H9 (cell line): ENCODE measurements around the gene PPARG. TPM values are rescaled to one million over a fixed set of nuclear protein-coding genes. Genes with fewer than 3 reads are reported as not detected.

Experiments used
- DNase-seq: peaks from one replicate; pipeline ENCODE4 v3.0.0-alpha.2; 2017
- H2AFZ ChIP-seq: one replicate; pipeline ENCODE4 v1.6.1; 2013; ENCODE audit warnings: mild to moderate bottlenecking, low read length, control low read depth, moderate library complexity
- H2AK5ac ChIP-seq: 2 replicates; pipeline ENCODE4 v1.6.1; 2013; ENCODE audit warnings: low read length, control low read depth, mixed read lengths; ENCODE audit not compliant: insufficient read length
- H2BK120ac ChIP-seq: one replicate; pipeline ENCODE4 v1.6.1; 2013; ENCODE audit warnings: low read depth, mild to moderate bottlenecking, low read length, control low read depth, inconsistent platforms; ENCODE audit not compliant: poor library complexity, severe bottlenecking
- H2BK12ac ChIP-seq: 2 replicates; pipeline ENCODE4 v1.6.1; 2013; ENCODE audit warnings: low read length, control low read depth, mixed read lengths, low read depth; ENCODE audit not compliant: insufficient read length
- H2BK15ac ChIP-seq: 2 replicates; pipeline ENCODE4 v1.6.1; 2013; ENCODE audit warnings: low read depth, low read length, control low read depth
- H2BK20ac ChIP-seq: one replicate; pipeline ENCODE4 v1.6.1; 2013; ENCODE audit warnings: low read depth, mild to moderate bottlenecking, low read length, control low read depth, inconsistent platforms; ENCODE audit not compliant: poor library complexity, severe bottlenecking
- H2BK5ac ChIP-seq: 2 replicates; pipeline ENCODE4 v1.6.1; 2013; ENCODE audit warnings: low read length, control low read depth, mixed read lengths; ENCODE audit not compliant: insufficient read length
- H3K14ac ChIP-seq: 2 replicates; pipeline ENCODE4 v1.6.1; 2013; ENCODE audit warnings: low read length, control low read depth; ENCODE audit not compliant: insufficient read depth
- H3K18ac ChIP-seq: 2 replicates; pipeline ENCODE4 v1.6.1; 2013; ENCODE audit warnings: low read depth, mild to moderate bottlenecking, mixed read lengths, low read length, control low read depth; ENCODE audit not compliant: insufficient read length
- H3K23ac ChIP-seq: 2 replicates; pipeline ENCODE4 v1.6.1; 2013; ENCODE audit warnings: low read length, control low read depth, mixed read lengths, low read depth; ENCODE audit not compliant: insufficient read length
- H3K23me2 ChIP-seq: 2 replicates; pipeline ENCODE4 v1.6.1; 2013; ENCODE audit warnings: low read depth, mild to moderate bottlenecking, mixed read lengths, low read length, control low read depth; ENCODE audit not compliant: insufficient read length, poor library complexity, severe bottlenecking
- H3K27ac ChIP-seq: 2 replicates; pipeline ENCODE4 v1.5.1; 2013; ENCODE audit warnings: low read length, control low read depth, mixed read lengths, low read depth; ENCODE audit not compliant: insufficient read length
- H3K27me3 ChIP-seq: 2 replicates; pipeline ENCODE4 v1.6.1; 2013; ENCODE audit warnings: low read length, control low read depth, inconsistent platforms; ENCODE audit not compliant: insufficient read depth
- H3K4ac ChIP-seq: 2 replicates; pipeline ENCODE4 v1.6.1; 2013; ENCODE audit warnings: low read depth, mild to moderate bottlenecking, control low read depth, inconsistent platforms, low read length, moderate library complexity
- H3K4me1 ChIP-seq: 2 replicates; pipeline ENCODE4 v1.6.1; 2013; ENCODE audit warnings: low read length, control low read depth, inconsistent platforms; ENCODE audit not compliant: insufficient read depth
- H3K4me2 ChIP-seq: 2 replicates; pipeline ENCODE4 v1.6.1; 2013; ENCODE audit warnings: low read length, control low read depth, mixed read lengths; ENCODE audit not compliant: insufficient read length, insufficient read depth
- H3K56ac ChIP-seq: 2 replicates; pipeline ENCODE4 v1.6.1; 2013; ENCODE audit warnings: low read depth, mild to moderate bottlenecking, mixed read lengths, low read length, control low read depth; ENCODE audit not compliant: insufficient read length
- H3K79me1 ChIP-seq: 2 replicates; pipeline ENCODE4 v1.6.1; 2013; ENCODE audit warnings: low read depth, mild to moderate bottlenecking, moderate library complexity, low read length, control low read depth, inconsistent platforms; ENCODE audit not compliant: insufficient read depth, poor library complexity, severe bottlenecking
- H3K79me2 ChIP-seq: 2 replicates; pipeline ENCODE4 v1.6.1; 2013; ENCODE audit warnings: low read length, control low read depth, inconsistent platforms; ENCODE audit not compliant: insufficient read depth
- H3K9ac ChIP-seq: 2 replicates; pipeline ENCODE4 v1.6.1; 2013; ENCODE audit warnings: low read length, control low read depth, mixed read lengths; ENCODE audit not compliant: insufficient read length; ENCODE audit errors: extremely low read depth
- H3K9me3 ChIP-seq: one replicate; pipeline ENCODE4 v1.6.1; 2013; ENCODE audit warnings: low read depth, low read length, inconsistent platforms; ENCODE audit not compliant: control insufficient read depth
- H3T11ph ChIP-seq: one replicate; pipeline ENCODE4 v1.6.1; 2013; ENCODE audit warnings: mild to moderate bottlenecking, low read length, control low read depth, inconsistent platforms
- H4K20me1 ChIP-seq: one replicate; pipeline ENCODE4 v1.6.1; 2013; ENCODE audit not compliant: control insufficient read depth, insufficient read length, insufficient read depth
- H4K5ac ChIP-seq: 2 replicates; pipeline ENCODE4 v1.6.1; 2013; ENCODE audit warnings: low read depth, mild to moderate bottlenecking, mixed read lengths, low read length, control low read depth; ENCODE audit not compliant: insufficient read length
- H4K8ac ChIP-seq: replicated peaks from 2 replicates; pipeline ENCODE4 v1.6.1; 2013; ENCODE audit warnings: low read length, control low read depth, mixed read lengths, low read depth; ENCODE audit not compliant: insufficient read length
- H4K91ac ChIP-seq: 2 replicates; pipeline ENCODE4 v1.6.1; 2013; ENCODE audit warnings: low read depth, mild to moderate bottlenecking, moderate library complexity, mixed read lengths, low read length, control low read depth; ENCODE audit not compliant: insufficient read length
- H3K27ac Mint-ChIP-seq, 3 experiments: 2 replicates in 2 of 3; 3 replicates in 1 of 3; pipeline ENCODE4 v1.8.0; 2020 to 2021; ENCODE audit warnings: mixed read lengths in 3 of 3, mild to moderate bottlenecking in 1 of 3, moderate library complexity in 1 of 3
- H3K27me3 Mint-ChIP-seq: 2 replicates; pipeline ENCODE4 v1.8.0; 2021; ENCODE audit warnings: low read depth, mild to moderate bottlenecking, moderate library complexity, mixed read lengths
- H3K36me3 Mint-ChIP-seq, 3 experiments: 2 replicates in 2 of 3; 3 replicates in 1 of 3; pipeline ENCODE4 v1.8.0; 2020 to 2021; ENCODE audit warnings: low read depth in 3 of 3, mixed read lengths in 3 of 3; ENCODE audit not compliant: insufficient read depth in 1 of 3
- H3K4me1 Mint-ChIP-seq, 2 experiments: 2 replicates each; pipeline ENCODE4 v1.8.0; 2020; ENCODE audit warnings: mixed read lengths in 2 of 2
- H3K4me3 Mint-ChIP-seq, 2 experiments: 2 replicates in 1 of 2; 3 replicates in 1 of 2; pipeline ENCODE4 v1.8.0; 2020 to 2021; ENCODE audit warnings: mild to moderate bottlenecking in 2 of 2, mixed read lengths in 2 of 2, moderate library complexity in 1 of 2
- H3K9me3 Mint-ChIP-seq, 2 experiments: 2 replicates in 1 of 2; 3 replicates in 1 of 2; pipeline ENCODE4 v1.8.0; 2020; ENCODE audit warnings: mild to moderate bottlenecking in 2 of 2, mixed read lengths in 2 of 2, moderate library complexity in 1 of 2
- CTCF ChIP-seq: fragments of 200-600 bp; sonication (generic); conservative IDR thresholded peaks from 3 replicates; pipeline ENCODE4 v1.8.0; 2021; ENCODE audit warnings: antibody characterized with exemption, mild to moderate bottlenecking
- WGBS: extraction: QIAGEN DNeasy Blood & Tissue Kit; methylation state at CpG from one replicate; pipeline ENCODE4 v1.1.7; 2013; ENCODE audit warnings: missing lambda C conversion rate, low lambda C conversion rate, mixed read lengths; ENCODE audit not compliant: insufficient read length; ENCODE audit errors: extremely low coverage; 5-methylcytosine and 5-hydroxymethylcytosine counted together
- total RNA-seq: library from RNA; stranded (reverse); gene quantifications from 2 replicates; pipeline ENCODE4 v1.2.1, GENCODE V29; 2021

PPARG gene
- total RNA-seq, 1 experiment from 2014 or later = 0.42 TPM

GRCh38 chr3:12334786-12335185 is 45.9 kb downstream of the PPARG start:
- H3K4me2 ChIP-seq = no peak overlapping the region
- H2BK12ac ChIP-seq = no peak overlapping the region
- H2BK120ac ChIP-seq = no peak overlapping the region
- H2BK15ac ChIP-seq = no peak overlapping the region
- H3K27ac Mint-ChIP-seq = no peak overlapping the region
- no peak for TF ChIP-seq CTCF
- no peaks in the 10 kb centered on the region for H3K79me2 ChIP-seq
- H3K27me3 Mint-ChIP-seq = no peaks in the 10 kb centered on the region
- H3K9me3 ChIP-seq = no peaks in the 10 kb centered on the region
- no peaks in the 10 kb centered on the region for H3K4me1 Mint-ChIP-seq
- H3K27me3 ChIP-seq = no peaks in the 10 kb centered on the region
- H3K4me1 ChIP-seq = no peaks in the 10 kb centered on the region
- no peaks in the 10 kb centered on the region for H3K9me3 Mint-ChIP-seq
- H3K18ac ChIP-seq = no peak overlapping the region
- H3K9ac ChIP-seq = no peak overlapping the region
- no peaks in the 10 kb centered on the region for H3K23me2 ChIP-seq
- no peak overlapping the region for H2BK5ac ChIP-seq
- no peaks in the 10 kb centered on the region for H3K79me1 ChIP-seq
- no peak overlapping the region for H3K27ac ChIP-seq
- H3K4ac ChIP-seq = no peak overlapping the region
- no peak overlapping the region for H2AFZ ChIP-seq
- H2AK5ac ChIP-seq = no peak overlapping the region
- no peak overlapping the region for H3K14ac ChIP-seq
- no peaks in the 10 kb centered on the region for H3K36me3 Mint-ChIP-seq
- H3K4me3 Mint-ChIP-seq = no peak overlapping the region
- H4K8ac ChIP-seq = no peak overlapping the region
- WGBS = no CpG with 5 or more reads among the region's 3 CpGs
- no peak for DNase-seq
- no peak overlapping the region for H3K56ac ChIP-seq
- no peak overlapping the region for H3T11ph ChIP-seq
- H4K20me1 ChIP-seq = no peaks in the 10 kb centered on the region
- H4K91ac ChIP-seq = no peak overlapping the region
- H3K23ac ChIP-seq = no peak overlapping the region
- no peak overlapping the region for H4K5ac ChIP-seq
- H2BK20ac ChIP-seq = no peak overlapping the region
